A673 (cell line): Measurements from ENCODE around the gene NCOA6.

Source experiments
- EZH2 ChIP-seq: fragments of 200-600 bp; sonication (generic); IDR thresholded peaks from 2 replicates; pipeline ENCODE4 v1.6.1; 2017; ENCODE audit warnings: borderline replicate concordance, low read depth, mild to moderate bottlenecking, mixed read lengths, antibody characterized with exemption, low read length; ENCODE audit not compliant: poor library complexity, severe bottlenecking
- TF ChIP-seq, protein P1 (sequence below): fragments of 300-800, 200-600 bp; sonication (generic); conservative IDR thresholded peaks from 2 replicates; pipeline ENCODE4 v1.5.1; 2017; ENCODE audit warnings: low read depth, mild to moderate bottlenecking, antibody characterized with exemption, low read length, moderate library complexity, mixed read lengths

DNA sequence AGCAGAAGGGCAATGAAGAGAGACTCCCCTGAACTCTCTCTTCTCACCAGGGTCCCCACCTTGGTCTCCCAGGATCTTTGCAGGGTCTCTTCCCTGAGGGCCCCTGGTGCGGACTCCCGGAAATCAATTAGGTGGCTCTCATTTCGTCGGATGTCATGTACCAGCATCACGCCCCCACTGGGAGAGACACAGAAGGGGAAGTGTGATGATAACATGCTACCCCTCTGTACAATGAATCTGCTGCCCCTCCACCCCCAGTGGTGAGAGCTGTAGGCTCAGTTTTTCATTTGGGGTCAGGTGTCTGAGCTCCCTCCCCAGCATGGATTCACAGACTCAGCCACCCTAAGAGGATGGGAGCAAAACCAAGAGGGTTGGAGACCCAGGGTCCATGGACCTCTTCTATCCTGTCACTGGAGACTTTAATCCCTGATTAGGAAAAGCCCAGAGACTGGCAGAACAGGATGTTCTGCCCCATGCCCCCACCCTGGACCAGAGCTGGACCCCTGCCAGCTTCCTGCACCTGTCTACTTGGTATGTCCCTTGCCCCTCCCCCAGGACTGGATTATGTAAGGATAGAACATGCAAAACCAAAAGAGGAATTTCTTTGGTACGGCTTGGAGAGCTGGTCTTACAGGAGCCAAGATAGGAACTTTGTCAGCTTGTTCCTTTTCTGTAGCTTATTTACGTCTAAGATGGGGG, 36.1 kb upstream of the NCOA6 start:
- TF ChIP-seq, protein P1, sequence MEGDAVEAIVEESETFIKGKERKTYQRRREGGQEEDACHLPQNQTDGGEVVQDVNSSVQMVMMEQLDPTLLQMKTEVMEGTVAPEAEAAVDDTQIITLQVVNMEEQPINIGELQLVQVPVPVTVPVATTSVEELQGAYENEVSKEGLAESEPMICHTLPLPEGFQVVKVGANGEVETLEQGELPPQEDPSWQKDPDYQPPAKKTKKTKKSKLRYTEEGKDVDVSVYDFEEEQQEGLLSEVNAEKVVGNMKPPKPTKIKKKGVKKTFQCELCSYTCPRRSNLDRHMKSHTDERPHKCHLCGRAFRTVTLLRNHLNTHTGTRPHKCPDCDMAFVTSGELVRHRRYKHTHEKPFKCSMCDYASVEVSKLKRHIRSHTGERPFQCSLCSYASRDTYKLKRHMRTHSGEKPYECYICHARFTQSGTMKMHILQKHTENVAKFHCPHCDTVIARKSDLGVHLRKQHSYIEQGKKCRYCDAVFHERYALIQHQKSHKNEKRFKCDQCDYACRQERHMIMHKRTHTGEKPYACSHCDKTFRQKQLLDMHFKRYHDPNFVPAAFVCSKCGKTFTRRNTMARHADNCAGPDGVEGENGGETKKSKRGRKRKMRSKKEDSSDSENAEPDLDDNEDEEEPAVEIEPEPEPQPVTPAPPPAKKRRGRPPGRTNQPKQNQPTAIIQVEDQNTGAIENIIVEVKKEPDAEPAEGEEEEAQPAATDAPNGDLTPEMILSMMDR = no peak
- TF ChIP-seq EZH2 = no peak
